Omental fat pad (tissue), 4 donors: ENCODE results near the gene FGF3. TPM values are rescaled to one million over a fixed set of nuclear protein-coding genes. Genes with fewer than 3 reads are reported as not detected.

Experiments
- ATAC-seq: fragments of 150-250 bp; one replicate; pipeline ENCODE4 v1.9.1; 2016; ENCODE audit warnings: mild to moderate bottlenecking, moderate library complexity; ENCODE audit not compliant: low FRiP score
- DNase-seq: peaks from one replicate; pipeline ENCODE4 v3.0.0-alpha.2; 2019; ENCODE audit warnings: low spot score
- total RNA-seq, 4 donors: library from RNA; depleted of rRNA; stranded (reverse); fragments of >200 nt; gene quantifications; one replicate each; pipeline ENCODE4 v1.1.0, GENCODE V29; 2016
- TF ChIP-seq, protein P1 (sequence below), 3 donors: fragments of 450-650 bp; IDR thresholded peaks; one replicate each; pipeline ENCODE4 v1.5.1; 2016 to 2017; ENCODE audit warnings: antibody characterized with exemption in 3 of 3, mild to moderate bottlenecking in 3 of 3, moderate library complexity in 2 of 3

The FGF3 gene
- total RNA-seq, 4 donors from 2014 or later: not detected

- DNase-seq (no peak), ATAC-seq (no peak)
- TF ChIP-seq, protein P1, sequence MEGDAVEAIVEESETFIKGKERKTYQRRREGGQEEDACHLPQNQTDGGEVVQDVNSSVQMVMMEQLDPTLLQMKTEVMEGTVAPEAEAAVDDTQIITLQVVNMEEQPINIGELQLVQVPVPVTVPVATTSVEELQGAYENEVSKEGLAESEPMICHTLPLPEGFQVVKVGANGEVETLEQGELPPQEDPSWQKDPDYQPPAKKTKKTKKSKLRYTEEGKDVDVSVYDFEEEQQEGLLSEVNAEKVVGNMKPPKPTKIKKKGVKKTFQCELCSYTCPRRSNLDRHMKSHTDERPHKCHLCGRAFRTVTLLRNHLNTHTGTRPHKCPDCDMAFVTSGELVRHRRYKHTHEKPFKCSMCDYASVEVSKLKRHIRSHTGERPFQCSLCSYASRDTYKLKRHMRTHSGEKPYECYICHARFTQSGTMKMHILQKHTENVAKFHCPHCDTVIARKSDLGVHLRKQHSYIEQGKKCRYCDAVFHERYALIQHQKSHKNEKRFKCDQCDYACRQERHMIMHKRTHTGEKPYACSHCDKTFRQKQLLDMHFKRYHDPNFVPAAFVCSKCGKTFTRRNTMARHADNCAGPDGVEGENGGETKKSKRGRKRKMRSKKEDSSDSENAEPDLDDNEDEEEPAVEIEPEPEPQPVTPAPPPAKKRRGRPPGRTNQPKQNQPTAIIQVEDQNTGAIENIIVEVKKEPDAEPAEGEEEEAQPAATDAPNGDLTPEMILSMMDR (IDR thresholded peaks at IDR 0.05): no peak
Measured at GRCh38 chr11:69837791-69838190, 18.6 kb upstream of the FGF3 start.

DNA sequence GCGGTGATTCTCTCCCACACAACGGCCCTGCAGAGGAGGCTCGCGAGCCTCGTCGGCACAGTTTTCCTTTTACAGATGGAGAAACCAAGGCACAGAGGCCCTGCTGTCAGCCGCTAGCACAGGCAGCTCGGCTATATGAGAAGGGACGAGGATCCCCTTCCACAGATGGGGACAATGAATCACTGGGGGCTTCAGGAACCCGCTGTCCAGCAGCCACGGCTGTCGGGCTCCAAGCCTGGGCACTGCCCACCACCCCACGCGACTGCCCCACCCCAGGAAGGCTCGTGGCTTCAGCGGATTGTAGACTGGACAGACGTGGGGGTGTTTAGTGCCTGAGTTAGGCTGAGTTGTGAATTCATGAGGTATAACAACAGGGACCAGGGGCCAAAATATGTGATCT, 17.2 kb upstream of the FGF3 start:
- peak; percentile 18 for DNase-seq
- no peak for ATAC-seq
- TF ChIP-seq, protein P1 (IDR thresholded peaks at IDR 0.05): no peak

DNA sequence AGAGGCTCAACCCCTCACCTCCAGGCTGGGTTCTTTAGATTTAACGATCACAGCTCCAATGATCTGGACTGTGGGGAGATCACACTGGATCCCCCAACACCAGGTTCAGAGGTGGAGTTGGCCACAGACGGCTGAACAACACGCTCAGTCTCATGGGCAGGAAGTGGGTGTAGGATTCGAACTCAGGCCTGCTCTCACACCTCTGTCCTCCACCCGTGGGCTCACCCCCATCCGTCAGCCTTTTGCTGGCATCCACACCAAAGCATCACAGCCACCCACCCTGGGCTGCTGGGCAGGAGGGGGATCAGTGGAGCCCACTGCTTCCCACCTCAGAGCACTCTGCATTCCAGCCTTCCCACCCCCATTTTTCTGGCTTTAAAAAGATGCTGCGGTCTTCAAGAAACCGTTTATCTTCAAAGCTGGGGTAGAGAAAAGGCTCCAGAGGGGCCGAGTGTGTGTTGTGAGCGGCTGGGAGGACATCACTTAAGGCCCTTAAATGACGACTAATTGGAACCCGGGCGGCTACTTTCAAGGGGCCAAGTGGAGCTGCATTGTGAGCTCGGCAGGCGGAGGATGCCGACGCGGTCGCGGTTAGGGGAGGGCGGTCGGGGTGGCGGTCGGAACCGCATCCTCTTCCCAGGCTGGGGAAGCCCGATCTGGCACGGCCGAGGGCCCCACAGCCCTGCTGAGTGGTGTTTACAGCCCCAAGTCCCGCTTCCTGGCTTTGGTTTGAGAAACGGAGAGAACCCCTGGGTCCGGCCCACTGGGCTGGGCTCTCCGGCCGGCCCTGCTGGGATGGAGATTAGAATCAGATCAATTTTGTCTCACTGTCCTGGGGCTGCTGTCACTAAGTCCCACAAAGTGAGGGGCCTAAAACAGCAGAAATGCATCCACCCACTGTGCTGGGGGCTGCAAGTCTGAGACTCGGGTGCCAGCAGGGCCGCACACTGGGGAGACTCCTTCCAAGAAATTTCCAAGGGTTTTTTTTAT, 15.9 kb upstream of the FGF3 start:
- no peak for ATAC-seq
- TF ChIP-seq, protein P1 (IDR thresholded peaks at IDR 0.05): no peak
- DNase-seq: no peak

- peak; percentile 3 for DNase-seq
- no peak for ATAC-seq
- TF ChIP-seq, protein P1 (IDR thresholded peaks at IDR 0.05): no peak
Measured at GRCh38 chr11:69834251-69834650, 15.0 kb upstream of the FGF3 start.

GRCh38 chr11:69832561-69833413, 13.6 kb upstream of the FGF3 start:
- no peak for ATAC-seq
- DNase-seq: no peak
- TF ChIP-seq, protein P1 (IDR thresholded peaks at IDR 0.05): no peak

GRCh38 chr11:69831985-69832384, 12.8 kb upstream of the FGF3 start:
- ATAC-seq (no peak), DNase-seq (no peak)
- TF ChIP-seq, protein P1 (IDR thresholded peaks at IDR 0.05): no peak
